H9 (cell line): Measurements from ENCODE around the gene INVS. TPM values are rescaled to one million over a fixed set of nuclear protein-coding genes. Genes with fewer than 3 reads are reported as not detected.

ENCODE experiments used
- DNase-seq: peaks from one replicate; pipeline ENCODE4 v3.0.0-alpha.2; 2017
- H2AFZ ChIP-seq: one replicate; pipeline ENCODE4 v1.6.1; 2013; ENCODE audit warnings: mild to moderate bottlenecking, low read length, control low read depth, moderate library complexity
- H2AK5ac ChIP-seq: 2 replicates; pipeline ENCODE4 v1.6.1; 2013; ENCODE audit warnings: low read length, control low read depth, mixed read lengths; ENCODE audit not compliant: insufficient read length
- H2BK120ac ChIP-seq: one replicate; pipeline ENCODE4 v1.6.1; 2013; ENCODE audit warnings: low read depth, mild to moderate bottlenecking, low read length, control low read depth, inconsistent platforms; ENCODE audit not compliant: poor library complexity, severe bottlenecking
- H2BK12ac ChIP-seq: 2 replicates; pipeline ENCODE4 v1.6.1; 2013; ENCODE audit warnings: low read length, control low read depth, mixed read lengths, low read depth; ENCODE audit not compliant: insufficient read length
- H2BK15ac ChIP-seq: 2 replicates; pipeline ENCODE4 v1.6.1; 2013; ENCODE audit warnings: low read depth, low read length, control low read depth
- H2BK20ac ChIP-seq: one replicate; pipeline ENCODE4 v1.6.1; 2013; ENCODE audit warnings: low read depth, mild to moderate bottlenecking, low read length, control low read depth, inconsistent platforms; ENCODE audit not compliant: poor library complexity, severe bottlenecking
- H2BK5ac ChIP-seq: 2 replicates; pipeline ENCODE4 v1.6.1; 2013; ENCODE audit warnings: low read length, control low read depth, mixed read lengths; ENCODE audit not compliant: insufficient read length
- H3K14ac ChIP-seq: 2 replicates; pipeline ENCODE4 v1.6.1; 2013; ENCODE audit warnings: low read length, control low read depth; ENCODE audit not compliant: insufficient read depth
- H3K18ac ChIP-seq: 2 replicates; pipeline ENCODE4 v1.6.1; 2013; ENCODE audit warnings: low read depth, mild to moderate bottlenecking, mixed read lengths, low read length, control low read depth; ENCODE audit not compliant: insufficient read length
- H3K23ac ChIP-seq: 2 replicates; pipeline ENCODE4 v1.6.1; 2013; ENCODE audit warnings: low read length, control low read depth, mixed read lengths, low read depth; ENCODE audit not compliant: insufficient read length
- H3K23me2 ChIP-seq: 2 replicates; pipeline ENCODE4 v1.6.1; 2013; ENCODE audit warnings: low read depth, mild to moderate bottlenecking, mixed read lengths, low read length, control low read depth; ENCODE audit not compliant: insufficient read length, poor library complexity, severe bottlenecking
- H3K27ac ChIP-seq: 2 replicates; pipeline ENCODE4 v1.5.1; 2013; ENCODE audit warnings: low read length, control low read depth, mixed read lengths, low read depth; ENCODE audit not compliant: insufficient read length
- H3K27me3 ChIP-seq: 2 replicates; pipeline ENCODE4 v1.6.1; 2013; ENCODE audit warnings: low read length, control low read depth, inconsistent platforms; ENCODE audit not compliant: insufficient read depth
- H3K4ac ChIP-seq: 2 replicates; pipeline ENCODE4 v1.6.1; 2013; ENCODE audit warnings: low read depth, mild to moderate bottlenecking, control low read depth, inconsistent platforms, low read length, moderate library complexity
- H3K4me1 ChIP-seq: 2 replicates; pipeline ENCODE4 v1.6.1; 2013; ENCODE audit warnings: low read length, control low read depth, inconsistent platforms; ENCODE audit not compliant: insufficient read depth
- H3K4me2 ChIP-seq: 2 replicates; pipeline ENCODE4 v1.6.1; 2013; ENCODE audit warnings: low read length, control low read depth, mixed read lengths; ENCODE audit not compliant: insufficient read length, insufficient read depth
- H3K56ac ChIP-seq: 2 replicates; pipeline ENCODE4 v1.6.1; 2013; ENCODE audit warnings: low read depth, mild to moderate bottlenecking, mixed read lengths, low read length, control low read depth; ENCODE audit not compliant: insufficient read length
- H3K79me1 ChIP-seq: 2 replicates; pipeline ENCODE4 v1.6.1; 2013; ENCODE audit warnings: low read depth, mild to moderate bottlenecking, moderate library complexity, low read length, control low read depth, inconsistent platforms; ENCODE audit not compliant: insufficient read depth, poor library complexity, severe bottlenecking
- H3K79me2 ChIP-seq: 2 replicates; pipeline ENCODE4 v1.6.1; 2013; ENCODE audit warnings: low read length, control low read depth, inconsistent platforms; ENCODE audit not compliant: insufficient read depth
- H3K9ac ChIP-seq: 2 replicates; pipeline ENCODE4 v1.6.1; 2013; ENCODE audit warnings: low read length, control low read depth, mixed read lengths; ENCODE audit not compliant: insufficient read length; ENCODE audit errors: extremely low read depth
- H3K9me3 ChIP-seq: one replicate; pipeline ENCODE4 v1.6.1; 2013; ENCODE audit warnings: low read depth, low read length, inconsistent platforms; ENCODE audit not compliant: control insufficient read depth
- H3T11ph ChIP-seq: one replicate; pipeline ENCODE4 v1.6.1; 2013; ENCODE audit warnings: mild to moderate bottlenecking, low read length, control low read depth, inconsistent platforms
- H4K20me1 ChIP-seq: one replicate; pipeline ENCODE4 v1.6.1; 2013; ENCODE audit not compliant: control insufficient read depth, insufficient read length, insufficient read depth
- H4K5ac ChIP-seq: 2 replicates; pipeline ENCODE4 v1.6.1; 2013; ENCODE audit warnings: low read depth, mild to moderate bottlenecking, mixed read lengths, low read length, control low read depth; ENCODE audit not compliant: insufficient read length
- H4K8ac ChIP-seq: replicated peaks from 2 replicates; pipeline ENCODE4 v1.6.1; 2013; ENCODE audit warnings: low read length, control low read depth, mixed read lengths, low read depth; ENCODE audit not compliant: insufficient read length
- H4K91ac ChIP-seq: 2 replicates; pipeline ENCODE4 v1.6.1; 2013; ENCODE audit warnings: low read depth, mild to moderate bottlenecking, moderate library complexity, mixed read lengths, low read length, control low read depth; ENCODE audit not compliant: insufficient read length
- H3K27ac Mint-ChIP-seq, 3 experiments: 2 replicates in 2 of 3; 3 replicates in 1 of 3; pipeline ENCODE4 v1.8.0; 2020 to 2021; ENCODE audit warnings: mixed read lengths in 3 of 3, mild to moderate bottlenecking in 1 of 3, moderate library complexity in 1 of 3
- H3K27me3 Mint-ChIP-seq: 2 replicates; pipeline ENCODE4 v1.8.0; 2021; ENCODE audit warnings: low read depth, mild to moderate bottlenecking, moderate library complexity, mixed read lengths
- H3K36me3 Mint-ChIP-seq, 3 experiments: 2 replicates in 2 of 3; 3 replicates in 1 of 3; pipeline ENCODE4 v1.8.0; 2020 to 2021; ENCODE audit warnings: low read depth in 3 of 3, mixed read lengths in 3 of 3; ENCODE audit not compliant: insufficient read depth in 1 of 3
- H3K4me1 Mint-ChIP-seq, 2 experiments: 2 replicates each; pipeline ENCODE4 v1.8.0; 2020; ENCODE audit warnings: mixed read lengths in 2 of 2
- H3K4me3 Mint-ChIP-seq, 2 experiments: 2 replicates in 1 of 2; 3 replicates in 1 of 2; pipeline ENCODE4 v1.8.0; 2020 to 2021; ENCODE audit warnings: mild to moderate bottlenecking in 2 of 2, mixed read lengths in 2 of 2, moderate library complexity in 1 of 2
- H3K9me3 Mint-ChIP-seq, 2 experiments: 2 replicates in 1 of 2; 3 replicates in 1 of 2; pipeline ENCODE4 v1.8.0; 2020; ENCODE audit warnings: mild to moderate bottlenecking in 2 of 2, mixed read lengths in 2 of 2, moderate library complexity in 1 of 2
- CTCF ChIP-seq: fragments of 200-600 bp; sonication (generic); conservative IDR thresholded peaks from 3 replicates; pipeline ENCODE4 v1.8.0; 2021; ENCODE audit warnings: antibody characterized with exemption, mild to moderate bottlenecking
- WGBS: extraction: QIAGEN DNeasy Blood & Tissue Kit; methylation state at CpG from one replicate; pipeline ENCODE4 v1.1.7; 2013; ENCODE audit warnings: missing lambda C conversion rate, low lambda C conversion rate, mixed read lengths; ENCODE audit not compliant: insufficient read length; ENCODE audit errors: extremely low coverage; 5-methylcytosine and 5-hydroxymethylcytosine counted together
- total RNA-seq: library from RNA; stranded (reverse); gene quantifications from 2 replicates; pipeline ENCODE4 v1.2.1, GENCODE V29; 2021

The INVS gene
- total RNA-seq, 1 experiment from 2014 or later: 7.5 TPM

DNA sequence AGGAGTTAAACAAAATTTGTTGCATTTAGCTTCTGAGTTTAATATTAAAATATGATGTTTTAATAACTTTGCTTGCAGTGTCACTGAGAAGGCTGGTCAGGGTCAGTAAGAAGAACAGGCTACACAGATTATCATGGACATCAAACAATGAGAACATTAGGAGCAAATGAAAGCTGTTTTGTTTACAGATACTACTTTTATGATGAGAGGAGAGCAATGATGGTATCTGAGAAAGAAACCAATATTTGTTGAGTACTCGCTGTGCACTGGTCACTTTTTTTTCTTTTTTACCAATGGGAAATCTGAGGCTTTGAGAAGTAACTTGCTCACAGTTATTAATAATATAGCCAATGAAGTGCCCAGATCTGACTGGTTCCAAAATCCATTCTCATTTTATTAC, 109.6 kb downstream of the INVS start:
- Histone ChIP-seq H3K56ac (no peak overlapping the region), H3K27ac (no peak overlapping the region), H4K5ac (no peak overlapping the region), H3T11ph (no peak overlapping the region), H4K91ac (no peak overlapping the region), H3K79me2 (no peaks in the 10 kb centered on the region), H3K23ac (no peak overlapping the region), H2BK12ac (no peak overlapping the region), H3K27me3 (no peaks in the 10 kb centered on the region), H3K14ac (no peak overlapping the region), H4K8ac (no peak overlapping the region), H2AFZ (no peak overlapping the region), H3K79me1 (no peaks in the 10 kb centered on the region), H2BK5ac (no peak overlapping the region), H2AK5ac (no peak overlapping the region), H3K4me2 (no peak overlapping the region), H3K9me3 (no peaks in the 10 kb centered on the region), H2BK120ac (no peak overlapping the region), H4K20me1 (no peaks in the 10 kb centered on the region), H3K4me1 (peaks cover 4% of the 10 kb centered on the region), H2BK15ac (no peak overlapping the region), H3K23me2 (no peaks in the 10 kb centered on the region), H3K18ac (no peak overlapping the region), H2BK20ac (no peak overlapping the region), H3K4ac (no peak overlapping the region), H3K9ac (no peak overlapping the region)
- H3K36me3 Mint-ChIP-seq: no peaks in the 10 kb centered on the region
- H3K9me3 Mint-ChIP-seq: no peaks in the 10 kb centered on the region
- peaks cover 11 to 20% of the 10 kb centered on the region in 2 experiments for H3K4me1 Mint-ChIP-seq
- TF ChIP-seq CTCF: no peak
- H3K4me3 Mint-ChIP-seq: no peak overlapping the region
- WGBS: no CpG with 5 or more reads among the region's 1 CpG
- H3K27ac Mint-ChIP-seq: no peak overlapping the region
- no peaks in the 10 kb centered on the region for H3K27me3 Mint-ChIP-seq
- DNase-seq: no peak
